Measurements from ENCODE around the gene KRT222.
A peak's percentile ranks its signal among the peaks of the same experiment; 100 is the strongest.

Gene KRT222

DNA sequence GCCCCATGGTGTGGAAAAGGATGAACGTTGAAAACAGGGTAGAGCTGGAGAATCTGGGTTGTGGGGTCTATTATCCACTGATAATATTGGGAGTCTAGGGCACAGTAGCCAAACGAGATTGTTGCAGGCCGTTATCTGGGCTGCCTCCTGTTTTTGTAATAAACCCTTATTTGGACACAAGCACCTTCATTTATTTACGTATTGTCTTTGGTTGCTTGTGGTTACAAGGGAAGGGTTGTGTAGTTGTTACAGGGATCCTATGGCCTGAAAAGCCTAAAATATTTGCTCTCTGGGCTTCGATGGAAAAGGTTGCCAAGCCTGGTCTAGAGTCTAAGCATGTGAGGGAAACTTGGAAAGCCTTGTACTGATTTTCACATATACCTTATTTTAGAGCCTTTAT, 13.0 kb downstream of the KRT222 start:
- FAIRE-seq, result no peak

DNA sequence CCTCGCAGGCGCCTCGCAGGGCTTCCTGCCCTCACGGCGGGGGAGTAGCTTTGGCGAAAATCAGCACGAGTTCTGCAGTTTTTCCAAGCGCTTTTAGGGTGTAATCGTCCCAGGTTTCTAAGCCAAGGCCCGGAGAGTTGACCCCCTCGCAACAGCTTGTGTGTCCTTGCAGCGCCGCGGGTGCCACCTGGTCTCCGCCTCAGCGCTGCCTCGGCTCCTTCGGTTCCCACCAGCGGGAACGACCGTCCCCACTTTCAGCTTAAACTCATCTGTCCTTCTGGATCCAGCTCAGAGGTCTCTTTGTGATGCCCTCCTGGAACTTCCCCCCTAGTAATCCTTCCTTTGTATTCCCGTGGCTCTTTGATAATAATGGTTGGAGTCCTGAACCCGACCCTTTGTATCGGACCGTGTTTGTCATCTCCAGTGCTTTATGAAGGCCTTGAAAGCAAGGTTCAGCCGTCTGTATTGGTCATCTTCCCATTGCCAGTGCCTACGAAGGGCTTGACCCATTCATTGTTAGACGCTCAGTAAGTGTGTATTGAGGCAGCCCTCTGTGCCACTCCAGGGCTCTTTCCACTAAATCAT, 16.5 kb downstream of the KRT222 start:
- no peak for FAIRE-seq

DNA sequence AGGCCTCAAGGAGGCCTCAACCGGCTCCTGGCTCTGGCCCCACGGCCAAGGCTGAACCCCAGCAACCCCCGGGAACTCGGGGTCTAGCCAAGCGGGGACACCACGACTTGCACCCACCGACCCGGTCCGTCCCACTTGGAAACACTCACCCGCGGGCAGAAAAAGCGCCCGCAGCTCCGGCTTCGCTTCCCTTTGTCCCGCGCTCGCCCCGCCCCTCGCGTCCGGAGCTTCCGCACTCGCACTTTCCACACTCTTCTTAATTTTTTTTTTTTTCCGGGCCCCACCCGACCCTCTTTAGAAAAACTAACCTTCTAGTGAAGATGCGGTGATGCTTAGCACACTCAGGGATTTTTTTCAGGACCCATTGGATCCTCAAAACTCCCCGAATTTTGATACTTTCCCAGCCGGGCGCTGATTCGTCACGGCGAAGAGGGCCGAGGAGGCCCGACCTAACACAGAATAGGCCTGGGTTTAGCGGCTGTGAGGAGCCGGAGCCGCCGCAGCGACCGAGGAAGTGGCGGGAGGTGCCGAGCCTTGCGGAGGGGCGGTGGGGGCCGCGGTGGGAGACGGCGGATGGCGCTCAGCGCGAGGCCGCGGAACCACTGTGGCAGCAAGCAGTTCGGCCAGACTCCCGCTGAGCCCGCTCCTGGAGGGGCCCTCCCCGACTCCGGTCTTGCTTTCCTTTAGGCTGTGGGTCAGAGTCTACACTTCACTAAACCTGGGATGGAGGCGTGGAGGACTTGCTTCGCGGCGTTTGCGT, 17.2 kb downstream of the KRT222 start, which contains the start of gene SMARCE1:
TSS of gene SMARCE1 (minus strand) at position 195 of the 760 bp plus-strand sequence. CDS start 2,016 bp downstream, outside the sequence.
- no peak for FAIRE-seq

DNA sequence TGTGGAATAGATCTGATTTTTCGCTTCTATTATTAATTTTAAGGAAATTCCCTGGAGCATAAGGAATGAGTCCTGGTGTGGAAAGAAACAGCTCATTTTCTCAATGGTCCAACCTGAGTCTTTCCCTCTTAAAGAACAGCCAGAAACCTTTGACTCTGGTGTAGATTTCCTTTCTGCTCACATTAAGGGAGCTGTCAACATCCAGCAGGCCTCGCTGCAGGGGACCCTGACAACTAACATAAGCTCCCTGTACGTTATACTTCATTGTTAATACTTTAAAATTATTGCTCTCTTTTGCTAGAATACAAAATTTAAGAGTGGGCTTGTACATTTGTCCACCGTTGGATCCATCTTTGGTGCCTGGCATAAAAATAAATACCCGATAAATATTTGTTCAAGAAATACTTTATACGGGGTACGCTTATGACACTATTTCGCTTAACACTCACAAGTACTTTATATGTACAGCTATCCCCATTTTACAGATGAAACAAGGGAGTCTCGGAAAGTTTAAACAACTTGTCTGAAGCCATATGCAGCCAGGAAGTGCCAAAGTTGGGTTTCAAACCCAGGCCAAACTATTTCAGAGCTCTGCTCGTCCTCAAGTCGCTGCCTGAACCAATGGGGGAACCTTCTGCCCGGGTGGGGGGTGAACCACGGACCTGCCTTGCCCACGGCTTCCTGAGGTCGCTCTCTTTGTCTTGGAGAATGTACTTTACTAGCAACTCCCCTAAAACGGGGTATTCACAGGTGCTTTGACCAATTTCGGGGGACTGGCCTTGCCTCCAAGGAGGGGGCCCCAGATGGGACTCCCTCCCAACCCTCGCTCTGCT, 18.0 kb downstream of the KRT222 start:
- FAIRE-seq, result peak; percentile 38

DNA sequence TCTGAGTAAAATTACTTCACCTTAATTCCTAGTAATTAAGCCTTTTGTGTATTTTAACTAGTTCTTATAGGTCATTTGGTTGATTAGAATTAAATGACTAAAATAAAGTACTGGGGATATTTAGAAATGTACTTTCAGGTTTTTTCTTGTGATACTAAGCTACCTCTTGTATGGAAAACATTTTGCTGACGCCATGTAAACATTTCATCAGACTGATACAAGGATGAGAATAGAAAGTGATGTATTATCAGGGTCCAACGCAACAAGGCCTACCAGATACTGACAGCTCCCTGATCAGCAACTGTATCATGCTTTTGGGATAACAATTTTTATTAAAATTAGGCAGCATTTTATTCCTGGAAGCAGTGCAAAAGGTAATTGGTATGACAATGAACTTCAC, 19.0 kb downstream of the KRT222 start:
- no peak for FAIRE-seq

DNA sequence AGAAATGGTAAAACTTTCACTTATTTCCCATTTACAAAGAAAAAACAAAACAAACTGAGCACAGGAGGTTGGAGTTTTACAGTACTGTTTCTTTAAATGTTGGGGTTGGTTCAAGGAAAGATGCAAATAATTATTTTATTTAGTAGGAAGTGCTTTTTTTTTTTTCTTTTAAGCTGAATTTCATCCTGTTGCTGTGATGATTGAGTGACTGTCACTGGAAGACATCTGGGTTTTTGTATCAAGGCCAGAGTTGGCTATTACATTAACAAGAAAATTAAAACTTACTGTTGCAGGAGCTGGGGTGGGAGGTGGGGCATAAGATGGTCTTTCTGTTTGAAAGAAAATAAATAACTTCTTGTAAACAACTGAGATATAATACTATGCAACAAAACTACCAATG, 19.7 kb downstream of the KRT222 start:
- no peak for FAIRE-seq

DNA sequence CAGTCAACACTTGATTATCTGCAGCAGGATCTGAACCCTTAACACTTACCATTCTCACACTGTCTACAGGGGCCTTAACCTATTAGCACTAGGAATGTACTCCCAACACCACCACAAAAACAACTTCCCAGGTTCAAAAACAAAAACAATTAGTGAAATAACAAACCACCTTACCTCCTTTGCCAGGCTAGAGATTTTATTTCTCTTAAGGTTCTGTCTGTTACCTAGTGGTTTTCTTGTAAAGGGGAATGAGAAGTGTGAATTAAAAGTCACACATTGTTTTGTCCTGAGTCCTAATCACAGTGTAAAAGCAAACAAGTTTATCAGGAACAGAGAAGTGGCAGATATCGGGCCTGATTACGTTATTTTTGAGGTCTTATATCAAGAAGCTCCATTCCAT, 27.0 kb downstream of the KRT222 start:
- FAIRE-seq, result no peak

DNA sequence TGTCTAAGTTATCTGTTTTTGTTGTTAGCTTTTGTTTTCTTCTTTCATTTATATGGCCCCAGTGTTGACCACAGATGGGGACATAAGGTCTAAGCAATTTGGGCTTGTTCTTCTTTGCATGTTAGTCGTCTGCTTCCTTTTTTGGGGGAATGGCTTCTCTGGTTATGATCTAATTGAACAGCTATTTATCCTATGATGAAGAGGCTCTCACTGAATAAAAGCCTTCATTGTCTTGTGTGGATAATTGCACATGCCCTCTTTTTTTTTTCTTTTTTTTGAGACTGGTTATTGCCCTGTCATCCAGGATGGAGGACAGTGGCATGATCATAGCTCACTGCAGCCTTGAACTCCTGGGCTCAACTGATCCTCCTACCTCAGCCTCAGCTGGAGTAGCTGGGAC, 31.1 kb downstream of the KRT222 start:
- FAIRE-seq, result no peak

DNA sequence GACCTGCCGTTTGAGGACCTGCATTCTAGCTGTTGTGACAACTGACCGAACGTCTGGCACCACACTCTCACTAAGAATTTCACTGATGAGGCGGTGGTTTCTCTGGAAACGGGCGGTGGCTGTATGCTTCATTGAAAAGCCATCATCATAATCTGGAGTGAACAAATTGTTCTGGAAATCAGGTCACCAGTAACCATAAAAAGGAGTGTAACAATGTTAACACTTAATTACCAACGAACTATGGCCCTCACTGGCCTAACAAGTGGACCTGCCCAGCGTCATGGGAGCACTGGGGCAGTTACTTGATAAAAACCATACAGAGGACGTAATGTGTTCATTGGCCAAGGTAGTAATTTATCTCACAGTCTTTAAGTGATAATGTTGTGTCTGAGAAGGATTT, 32.8 kb downstream of the KRT222 start:
- FAIRE-seq, result no peak

DNA sequence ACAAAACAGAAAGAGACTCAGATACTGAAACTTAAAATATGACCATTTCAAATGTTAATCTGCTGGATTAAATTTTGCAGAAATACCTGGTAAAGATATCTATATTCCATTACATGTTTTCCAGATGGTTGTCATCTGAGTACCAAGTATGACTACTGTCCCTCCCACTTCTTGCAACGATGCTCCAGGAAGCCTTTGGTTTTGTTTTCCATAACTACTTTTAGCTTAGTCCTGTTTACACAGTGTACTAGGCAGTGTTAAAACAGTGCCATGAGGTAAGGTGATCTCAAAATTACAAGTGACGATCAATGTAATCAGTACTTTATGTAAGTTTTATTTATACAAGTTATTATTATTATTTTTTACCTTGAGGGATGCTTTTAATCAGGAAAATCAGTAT, 35.1 kb downstream of the KRT222 start:
- no peak for FAIRE-seq

DNA sequence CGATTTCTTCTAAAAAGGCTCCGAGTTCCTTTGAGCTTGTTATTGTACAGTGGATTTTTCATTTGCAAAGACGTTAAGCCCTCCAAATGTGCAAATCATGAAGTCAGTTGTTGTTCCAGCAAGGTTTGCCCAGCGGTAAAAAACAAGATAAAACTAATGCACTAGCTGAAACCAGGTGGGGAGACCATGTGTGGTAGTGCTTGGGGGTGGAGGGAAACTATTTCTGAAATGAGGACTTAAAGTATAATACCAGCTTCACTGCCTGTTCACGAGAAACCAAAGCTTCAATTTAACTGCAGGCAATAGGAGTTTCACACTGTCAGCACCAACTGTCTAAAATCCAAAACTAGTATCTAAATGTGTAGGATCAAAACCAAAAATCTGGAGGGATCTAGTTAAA, 39.7 kb downstream of the KRT222 start:
- FAIRE-seq, result no peak

DNA sequence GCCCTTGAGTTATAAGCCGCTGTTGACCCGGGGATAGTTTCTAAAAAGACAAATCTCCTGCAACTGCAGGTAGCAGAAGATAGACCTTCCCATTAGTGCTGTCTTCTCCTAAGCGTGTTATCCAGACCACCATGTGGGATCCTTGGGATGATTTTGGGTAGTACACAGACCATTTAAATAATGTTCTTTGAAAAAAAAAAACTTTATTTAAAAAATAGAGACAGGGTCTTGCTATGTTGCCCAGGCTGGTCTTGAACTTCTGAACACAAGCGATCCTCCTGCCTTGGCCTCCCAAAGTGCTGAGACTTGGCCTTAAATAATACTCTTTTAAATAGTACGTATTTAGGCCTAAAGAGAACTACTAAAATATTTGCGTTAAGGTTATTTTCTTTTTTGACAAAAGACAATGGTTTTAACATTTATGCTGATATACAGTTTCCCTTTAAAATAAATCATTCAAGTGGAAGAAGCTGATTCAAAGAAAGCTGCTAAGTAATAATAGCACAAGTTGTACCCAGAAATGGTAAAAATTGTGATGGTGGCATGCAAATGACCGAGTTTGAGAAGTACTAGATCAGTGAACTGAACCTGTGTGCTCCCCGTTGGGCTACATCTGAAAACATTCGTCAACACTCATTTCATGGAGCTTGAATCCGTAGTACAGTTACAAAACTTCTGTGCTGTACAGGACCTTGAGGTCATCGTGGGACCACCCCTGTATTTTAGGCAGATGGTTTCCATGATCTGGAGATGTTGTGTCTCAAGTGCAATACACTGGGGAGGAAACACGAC, 41.4 kb downstream of the KRT222 start:
- FAIRE-seq, result no peak

DNA sequence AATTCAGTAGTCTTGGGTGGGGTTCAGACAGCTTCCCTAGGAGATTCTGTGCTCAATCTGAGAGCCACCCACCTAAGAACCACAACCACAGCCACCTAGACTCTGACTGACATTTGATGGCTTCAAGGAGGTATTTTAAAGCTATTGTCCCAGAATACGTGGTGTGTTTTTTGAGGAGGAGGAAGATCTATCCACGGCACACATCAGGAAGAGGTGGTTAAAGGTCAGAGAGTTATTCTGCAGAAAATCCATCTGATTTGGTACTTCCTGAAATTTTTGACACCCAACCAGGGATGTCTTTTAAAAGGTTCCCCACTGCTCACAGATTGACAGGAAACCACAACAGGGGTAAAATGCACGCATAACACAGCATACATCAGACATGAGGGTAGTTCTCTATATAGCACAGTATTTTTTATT, 42.5 kb downstream of the KRT222 start:
- FAIRE-seq, result no peak

DNA sequence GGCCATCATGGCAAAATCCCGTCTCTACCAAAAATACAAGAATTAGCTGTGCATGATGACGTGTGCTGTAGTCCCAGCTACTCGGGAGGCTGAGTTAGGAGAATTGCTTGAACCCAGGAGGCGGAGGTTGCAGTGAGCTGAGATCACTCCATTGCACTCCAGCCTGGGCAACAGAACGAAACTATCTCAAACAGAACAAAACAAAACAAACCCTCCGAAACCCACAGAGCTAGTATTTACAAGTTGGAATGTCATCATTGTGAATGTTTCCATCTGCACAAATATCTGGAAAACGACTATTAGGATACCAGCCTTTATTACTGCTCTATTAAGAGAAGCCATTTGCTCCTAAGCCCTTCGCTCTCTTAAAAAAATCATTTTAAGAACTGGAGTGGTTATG, 43.4 kb downstream of the KRT222 start:
- no peak for FAIRE-seq

DNA sequence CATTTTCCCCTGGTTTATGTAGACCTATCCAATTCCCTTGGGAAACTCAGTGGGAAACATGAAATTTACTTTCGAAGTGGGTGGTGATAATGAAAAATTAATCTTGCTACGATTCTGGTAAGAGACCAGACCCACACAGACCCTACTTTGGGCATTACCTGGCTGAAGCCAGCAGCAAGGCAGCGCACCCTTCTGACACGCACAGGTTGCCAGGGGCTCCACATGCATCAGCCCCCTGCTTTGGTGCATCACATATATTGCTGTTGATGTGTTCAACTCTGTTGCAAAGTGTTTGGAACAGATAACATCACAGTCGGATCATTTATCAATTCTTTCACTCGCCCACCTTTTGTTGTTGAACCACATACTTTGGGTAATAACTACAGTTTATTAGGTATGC, 44.0 kb downstream of the KRT222 start:
- no peak for FAIRE-seq

DNA sequence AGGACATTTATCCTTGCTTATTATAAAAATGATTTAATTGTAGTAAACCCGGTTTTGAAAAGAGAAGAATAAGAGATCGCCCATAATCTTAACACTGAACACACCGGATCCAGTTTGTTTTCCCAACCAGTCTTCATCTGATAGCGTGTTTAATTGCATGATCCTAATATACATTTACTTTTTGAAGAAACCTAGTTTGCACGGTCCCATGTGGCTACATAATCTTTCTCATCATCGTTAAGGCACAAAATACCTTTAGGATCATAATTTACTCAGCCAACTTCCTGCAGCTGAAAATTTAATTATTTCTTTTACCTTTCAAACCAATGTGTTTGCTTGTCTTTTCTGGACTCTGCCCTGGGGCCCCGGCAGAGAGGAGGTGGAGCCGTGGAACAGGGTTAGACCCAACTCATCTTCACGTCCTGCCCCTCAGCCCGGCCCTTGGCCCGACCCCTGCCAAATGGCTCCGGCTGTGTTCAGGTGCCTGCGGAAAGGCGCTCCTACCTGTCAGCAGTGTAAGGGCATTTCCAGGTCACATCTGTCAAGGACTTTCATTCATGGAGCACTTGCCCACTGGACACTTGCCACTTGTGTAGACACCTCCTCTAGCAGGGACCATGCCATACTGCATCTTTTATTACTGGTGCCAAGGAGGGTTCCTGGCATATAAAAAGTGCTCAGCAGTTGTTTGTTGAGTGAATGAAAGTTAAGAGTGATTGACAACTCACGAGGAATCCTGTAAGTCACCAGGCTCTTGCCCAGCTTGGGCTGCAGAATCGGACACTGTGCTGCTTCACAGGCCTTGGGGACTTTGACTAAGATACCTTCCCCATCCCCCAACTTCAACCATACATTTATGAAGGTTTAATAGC, 46.0 kb downstream of the KRT222 start:
- FAIRE-seq, result no peak

DNA sequence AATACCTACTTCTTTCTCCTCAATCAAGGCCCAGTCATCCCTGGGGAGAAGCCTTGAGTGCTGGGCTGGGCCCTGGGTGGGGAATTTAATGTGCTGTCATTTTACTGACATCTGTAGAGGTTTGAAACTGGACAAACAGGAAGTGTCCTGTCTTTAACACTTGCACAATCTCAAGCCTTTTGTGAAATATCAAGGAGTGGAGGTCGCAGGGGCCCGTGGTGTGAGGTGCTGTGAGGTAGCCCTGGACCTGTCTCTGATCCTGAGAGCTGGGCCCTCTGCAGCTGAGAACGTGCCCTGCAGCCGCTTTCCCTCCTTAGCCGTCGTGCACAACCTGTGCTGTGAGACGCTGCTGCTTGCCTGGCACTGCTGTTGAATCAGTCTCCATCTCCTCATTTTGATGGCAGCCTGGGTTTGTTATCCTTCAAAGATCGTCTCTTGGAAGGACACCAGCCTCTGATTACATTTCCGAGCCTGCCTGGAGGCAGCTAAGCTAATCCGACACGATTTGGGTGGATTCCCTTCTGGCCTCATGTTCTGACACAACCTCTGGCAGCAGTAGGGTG, 47.2 kb downstream of the KRT222 start:
- no peak for FAIRE-seq

DNA sequence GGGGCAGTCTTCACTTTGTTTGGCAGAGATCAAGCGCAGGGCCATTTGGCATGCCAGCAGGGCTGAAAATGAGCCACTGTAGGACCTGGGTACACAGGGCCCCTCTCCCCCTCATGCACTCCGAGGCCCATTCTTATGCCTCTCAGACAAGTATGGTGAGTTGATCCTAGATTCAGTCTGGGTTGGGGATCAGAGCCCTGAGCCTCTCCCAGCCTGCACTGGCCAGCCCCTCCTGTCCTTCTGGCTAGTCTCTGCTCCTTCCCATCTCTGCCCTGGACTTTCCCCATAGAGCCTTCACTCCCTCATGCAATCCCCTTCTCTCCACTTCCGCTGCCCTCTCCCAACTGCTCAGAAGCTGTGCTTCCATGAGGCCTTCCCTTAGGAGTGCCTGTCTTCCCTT, 48.4 kb downstream of the KRT222 start:
- no peak for FAIRE-seq

DNA sequence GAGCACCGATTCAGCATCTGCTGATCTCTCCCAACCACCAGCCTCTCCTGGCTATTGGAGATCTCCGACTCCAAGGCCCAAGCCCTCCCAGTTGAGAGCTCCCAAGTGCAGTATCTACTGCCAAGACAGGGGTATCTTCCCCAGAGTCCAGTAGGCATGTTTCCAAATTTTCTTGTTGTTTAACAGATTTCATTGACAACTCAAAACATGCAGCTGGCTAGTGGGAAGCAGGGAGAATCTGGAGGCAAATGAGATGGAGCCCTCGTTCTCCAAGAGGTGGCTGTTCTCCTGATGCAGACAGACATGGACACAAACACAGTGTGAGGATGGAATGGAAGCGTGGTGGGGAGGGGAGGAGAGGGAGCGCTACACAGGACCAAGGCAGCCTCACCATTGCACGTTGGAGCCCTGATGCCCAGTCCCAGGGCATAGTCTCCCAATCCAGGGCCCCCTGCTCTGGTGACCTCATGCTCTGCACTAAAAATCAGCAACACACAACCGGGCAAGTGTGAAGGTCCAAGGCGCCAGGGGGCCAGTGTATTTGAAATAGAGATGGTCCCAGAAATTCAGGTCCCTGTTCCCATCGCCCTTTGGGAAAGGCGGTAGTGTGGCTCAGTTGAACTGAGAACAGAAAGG, 49.0 kb downstream of the KRT222 start:
- FAIRE-seq, result no peak

DNA sequence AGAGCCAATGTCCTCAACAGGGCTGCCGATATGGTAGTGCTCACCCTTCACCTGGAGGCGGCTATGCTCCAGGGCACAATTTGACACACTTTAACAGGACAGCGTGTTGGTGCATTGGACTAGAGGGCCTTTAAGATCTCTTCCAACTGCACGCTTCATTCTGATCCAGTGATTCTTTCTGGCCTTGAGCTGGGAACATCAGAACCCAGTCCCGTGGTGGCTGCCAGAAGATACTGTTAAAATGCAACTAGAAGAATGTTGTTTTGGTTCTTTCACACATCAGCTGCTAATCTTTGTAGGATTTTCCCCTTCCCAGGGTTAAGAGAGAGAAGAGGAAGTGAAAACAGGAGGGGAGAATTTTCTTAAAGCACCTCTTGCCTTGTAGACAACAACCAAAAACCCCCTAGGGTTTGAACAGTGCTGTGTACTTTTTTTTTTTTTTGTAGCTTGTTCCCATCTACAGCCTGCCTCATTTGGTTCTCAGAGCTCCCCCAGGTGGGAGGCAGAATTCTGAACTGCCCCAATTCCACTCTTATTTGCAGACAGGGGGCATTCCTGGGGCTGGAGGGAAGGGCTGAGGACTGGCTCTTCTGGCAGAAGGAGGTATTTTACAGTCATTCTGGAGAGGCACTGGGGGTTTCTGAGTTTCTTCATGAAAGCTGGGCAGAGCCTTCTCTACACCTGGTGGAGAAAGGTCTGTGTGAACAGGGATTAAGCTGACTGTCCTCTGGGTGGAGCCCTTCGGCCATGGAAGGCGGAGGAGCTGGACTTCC, 49.7 kb downstream of the KRT222 start:
- no peak for FAIRE-seq
